Stimulated activated naive CD4-positive, alpha-beta T cell (primary cell): ENCODE results near the gene GRM7.

Experiments
- DNase-seq, 6 experiments: peaks; one replicate each; lab custom pipeline; 2025; lab: John Stamatoyannopoulos, UW

GRM7 gene

DNA sequence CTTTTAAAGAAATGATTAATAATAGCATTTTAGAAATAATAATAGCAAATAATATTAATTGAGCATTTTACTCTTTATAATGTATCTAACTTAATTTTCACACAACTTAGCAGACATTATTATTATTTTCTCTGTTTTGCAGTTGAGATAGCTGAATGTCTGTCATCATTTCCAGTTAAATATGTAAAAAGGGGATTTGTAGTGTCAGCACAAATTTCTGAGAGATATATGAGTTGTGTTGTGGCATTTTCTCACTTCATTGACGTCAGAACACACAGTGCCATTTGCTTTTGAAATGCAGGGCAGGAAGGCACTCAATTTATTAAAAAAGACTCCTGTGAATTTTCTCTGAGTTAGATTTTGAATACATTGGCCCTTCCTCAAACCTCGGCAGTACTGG lies 111.0 kb downstream of the GRM7 start:
- DNase-seq, result no peak

DNA sequence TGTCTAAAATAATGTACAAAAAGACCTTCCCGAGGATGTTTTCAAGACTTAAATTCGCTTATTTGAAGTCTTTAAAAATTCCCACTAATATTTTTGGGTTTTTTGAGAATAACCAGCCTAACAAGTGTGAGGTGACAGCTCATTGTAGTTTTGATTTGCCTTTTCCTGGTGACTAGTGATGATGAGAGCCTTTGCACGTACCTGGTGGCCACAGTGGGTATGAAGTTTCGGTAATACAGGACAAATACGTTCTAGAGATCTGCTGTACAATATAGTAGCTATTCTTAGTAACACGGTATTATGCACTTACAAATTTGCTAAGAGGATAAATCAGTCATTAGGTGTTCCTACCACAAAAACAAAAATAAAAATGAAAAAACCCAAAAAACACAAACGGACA lies 124.9 kb downstream of the GRM7 start:
- no peak for DNase-seq

DNA sequence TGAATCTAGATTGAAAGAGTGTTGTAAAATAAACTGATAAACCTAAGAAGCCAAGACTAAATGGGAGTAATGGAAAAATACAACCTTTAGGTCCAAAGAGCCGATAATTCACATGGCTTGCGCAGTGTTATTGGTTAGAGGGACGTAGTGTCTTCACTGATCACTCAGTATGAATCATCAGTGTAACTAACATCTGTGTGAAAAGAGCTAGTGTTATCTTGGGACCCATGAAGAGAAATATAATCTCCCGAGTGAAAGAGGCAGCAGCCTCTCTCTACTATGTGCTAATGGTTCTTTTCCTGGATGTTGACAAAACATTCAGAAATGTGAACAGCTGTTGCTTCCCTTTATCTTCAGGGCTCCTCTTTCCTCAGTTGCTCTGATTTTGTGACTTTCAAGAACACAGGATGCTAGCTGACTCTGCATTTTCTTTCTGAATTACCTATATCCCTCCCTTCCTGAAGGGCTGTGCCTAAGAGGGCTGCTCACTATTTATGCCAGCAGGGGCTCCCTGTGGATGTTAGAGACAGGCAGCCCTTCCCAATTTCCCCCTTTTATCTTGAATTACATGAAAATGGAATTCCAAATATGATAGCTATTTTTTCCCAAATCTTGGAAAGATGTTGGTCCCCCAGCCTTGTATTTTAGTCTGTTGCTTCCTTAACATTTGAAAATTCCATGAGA lies 128.8 kb downstream of the GRM7 start:
- no peak for DNase-seq

DNA sequence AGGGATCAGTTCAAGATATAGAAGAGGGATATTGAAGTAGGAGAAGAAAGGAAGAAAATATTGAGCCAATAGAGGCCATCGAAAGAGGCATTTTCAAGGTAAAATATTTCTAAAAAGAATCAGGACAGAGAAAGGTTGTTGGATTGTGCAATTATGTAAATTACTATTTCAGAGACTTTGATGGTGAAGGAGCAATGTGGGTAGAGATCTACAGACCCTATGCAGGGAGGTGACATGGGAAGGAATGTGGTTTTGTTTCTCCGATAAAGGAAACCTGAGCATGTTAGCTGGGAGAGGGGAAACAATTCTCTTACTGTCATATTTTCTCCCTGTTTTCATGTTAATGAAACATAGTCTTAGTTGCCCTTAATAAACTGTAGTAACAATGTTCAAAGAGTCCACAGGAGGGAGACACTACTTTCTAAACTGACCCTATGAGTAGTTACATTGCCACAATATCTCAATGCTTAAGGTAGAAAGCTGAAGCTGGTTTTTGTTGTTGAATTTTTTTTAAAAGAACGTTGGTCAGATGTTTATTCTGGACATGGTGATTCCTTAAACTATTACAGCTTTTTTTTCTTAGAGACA lies 133.3 kb downstream of the GRM7 start:
- no peak for DNase-seq

DNA sequence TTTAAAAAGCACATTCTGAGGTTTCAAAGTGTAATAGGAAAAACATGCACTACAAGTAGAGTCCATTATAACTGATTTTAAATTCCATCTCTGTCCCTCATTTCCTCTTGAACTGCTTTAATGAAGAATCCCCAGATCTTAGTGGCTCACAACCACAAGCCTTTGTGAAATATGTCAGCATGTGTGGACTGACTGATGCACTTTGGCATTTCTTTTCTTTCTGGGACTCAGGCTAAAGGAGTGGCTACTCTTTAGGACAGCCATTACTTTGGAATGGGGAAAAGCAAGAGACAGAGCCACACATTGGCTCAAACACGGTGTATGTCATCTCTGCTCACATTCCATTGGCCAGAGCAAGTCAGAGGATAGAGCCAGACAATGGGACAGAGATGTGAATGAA lies 139.6 kb downstream of the GRM7 start:
- no peak for DNase-seq

DNA sequence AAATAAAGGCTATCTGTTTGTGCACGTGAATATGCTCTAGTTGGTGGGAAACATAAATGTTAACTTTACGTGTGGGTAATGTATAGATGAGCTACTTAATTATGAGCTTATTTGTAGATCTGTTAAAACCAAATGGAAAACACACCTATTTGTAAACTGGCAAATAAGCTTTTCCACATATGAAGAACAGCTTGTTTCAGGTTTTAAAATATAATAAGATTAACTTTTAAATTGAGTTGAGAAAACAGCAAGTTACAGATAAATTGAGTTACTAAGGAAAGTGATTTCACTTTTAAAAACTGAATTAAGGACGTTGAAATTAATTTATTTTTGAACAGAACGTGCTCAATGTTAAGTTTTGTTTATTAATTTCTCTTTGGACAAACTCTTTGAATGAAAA lies 140.5 kb downstream of the GRM7 start:
- DNase-seq, result no peak

DNA sequence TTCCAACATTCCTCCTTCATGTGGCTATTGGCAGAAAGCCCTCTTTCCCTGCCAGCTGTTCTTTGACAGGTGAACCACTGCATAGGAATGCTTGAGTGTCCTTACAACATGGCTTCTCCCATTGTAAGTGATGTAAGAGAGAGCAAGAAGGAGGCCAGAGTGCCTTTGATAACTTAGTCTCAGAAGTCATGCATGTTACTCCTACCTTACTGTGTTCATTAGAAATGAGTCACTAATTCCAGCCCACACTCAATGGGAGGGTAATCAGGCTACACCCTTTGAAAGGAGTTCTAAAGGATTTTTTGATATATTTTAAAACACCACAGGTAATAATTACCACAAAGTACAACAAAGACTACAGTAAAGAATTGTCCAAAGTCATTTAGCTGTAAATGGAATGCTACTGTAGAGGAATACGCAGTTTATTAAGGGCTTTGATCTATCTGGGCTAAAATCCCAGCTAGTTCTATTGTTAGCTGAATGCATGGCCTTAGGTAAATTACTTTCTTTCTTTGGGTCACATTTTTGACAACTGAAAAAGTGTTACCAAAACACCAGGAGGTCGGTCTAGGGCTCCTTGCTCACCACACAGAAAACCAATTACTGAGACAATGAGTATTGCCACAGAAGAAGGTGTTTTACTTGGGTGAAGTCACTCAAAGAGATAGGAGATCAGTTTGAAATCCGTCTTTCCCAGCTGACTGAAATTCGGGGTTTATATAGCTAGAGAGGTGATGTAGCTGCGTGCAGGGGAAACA lies 154.9 kb downstream of the GRM7 start:
- DNase-seq, result no peak

DNA sequence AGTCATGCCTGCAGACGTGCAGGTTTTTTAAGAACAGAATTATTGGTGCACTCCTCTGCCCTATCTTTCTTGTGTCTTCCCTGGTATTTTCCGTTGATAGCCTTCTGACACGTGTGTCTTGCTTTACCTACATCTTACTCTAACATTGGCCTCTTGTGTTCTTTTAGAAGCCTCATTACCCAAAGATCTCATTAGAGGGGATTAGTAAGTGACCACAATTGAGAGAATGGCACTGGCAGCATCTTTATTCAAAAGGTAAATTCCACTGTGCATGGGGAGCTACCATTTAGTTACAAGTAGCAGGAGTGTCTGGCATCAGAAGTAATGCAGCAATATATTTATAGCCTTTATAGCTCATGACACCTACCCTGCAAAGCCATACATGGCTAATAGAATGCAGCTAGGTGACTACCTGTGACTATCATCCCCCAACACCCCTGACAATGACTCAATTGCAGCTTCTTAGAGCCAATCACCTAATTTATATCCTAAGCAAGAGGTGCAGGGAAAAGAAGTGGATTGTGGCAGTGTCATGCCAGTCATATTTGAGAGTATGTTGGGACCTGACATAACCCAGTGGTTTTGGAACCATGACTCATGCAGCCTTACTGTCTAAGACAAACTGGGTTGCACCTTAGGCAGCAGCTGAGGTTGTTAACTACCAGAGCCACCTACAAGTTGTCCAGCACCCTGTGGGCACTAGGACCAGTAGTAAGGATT lies 164.8 kb downstream of the GRM7 start:
- no peak for DNase-seq

DNA sequence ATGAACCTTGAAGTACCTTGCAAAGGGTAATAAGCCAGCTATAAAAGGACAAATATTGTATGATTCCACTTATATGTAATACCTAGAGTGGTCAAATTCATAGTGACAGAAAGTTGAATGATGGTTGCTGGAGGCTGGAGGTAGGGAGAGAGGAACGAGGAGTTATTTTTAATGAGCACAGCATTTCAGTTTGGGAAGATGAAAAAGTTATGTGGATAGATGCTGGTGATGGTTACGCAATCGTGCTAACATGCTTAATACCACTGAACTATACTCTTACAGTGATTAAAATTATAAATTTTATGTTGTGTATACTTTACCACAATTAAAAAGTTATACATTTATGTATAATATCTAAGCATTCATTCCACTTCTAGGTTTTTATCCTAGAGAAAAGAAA lies 168.6 kb downstream of the GRM7 start:
- no peak for DNase-seq

DNA sequence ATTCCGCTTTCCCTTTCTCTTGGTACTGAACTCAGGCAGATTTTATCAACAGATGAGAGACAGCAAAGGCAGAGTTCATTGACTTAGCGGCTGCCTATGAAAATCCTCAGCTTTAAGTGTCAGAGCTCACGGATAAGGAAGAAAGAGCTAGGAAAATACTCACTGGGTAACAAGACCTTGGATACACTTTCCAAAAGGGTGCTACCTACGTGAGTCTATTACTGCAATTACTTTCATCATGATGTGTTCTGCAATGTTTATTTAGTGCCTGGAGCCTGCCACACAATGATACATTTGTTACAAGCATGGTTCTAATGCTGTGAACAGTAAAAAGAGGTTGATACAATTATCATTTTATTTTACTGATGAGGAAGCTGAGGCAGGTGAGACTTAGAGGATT lies 177.5 kb downstream of the GRM7 start:
- no peak for DNase-seq

DNA sequence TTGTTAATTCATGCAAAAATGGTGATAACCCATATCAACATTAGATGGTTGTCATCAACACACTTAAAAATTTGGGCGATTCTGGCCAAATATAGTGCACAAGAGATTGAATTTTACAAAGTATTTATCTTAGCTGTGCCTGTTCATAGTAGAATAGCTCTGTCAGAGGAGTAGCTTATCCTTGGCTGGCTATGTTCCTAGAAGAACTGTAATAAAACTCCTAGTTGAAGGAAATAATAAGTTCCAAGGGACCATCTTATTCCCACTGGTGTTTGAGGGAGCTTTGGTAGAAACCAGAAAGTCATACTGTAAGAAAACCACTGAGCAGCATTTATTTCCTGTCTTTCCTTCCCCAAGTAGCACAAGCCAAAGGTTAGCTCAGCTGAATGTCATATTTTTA lies 201.8 kb downstream of the GRM7 start:
- no peak for DNase-seq

DNA sequence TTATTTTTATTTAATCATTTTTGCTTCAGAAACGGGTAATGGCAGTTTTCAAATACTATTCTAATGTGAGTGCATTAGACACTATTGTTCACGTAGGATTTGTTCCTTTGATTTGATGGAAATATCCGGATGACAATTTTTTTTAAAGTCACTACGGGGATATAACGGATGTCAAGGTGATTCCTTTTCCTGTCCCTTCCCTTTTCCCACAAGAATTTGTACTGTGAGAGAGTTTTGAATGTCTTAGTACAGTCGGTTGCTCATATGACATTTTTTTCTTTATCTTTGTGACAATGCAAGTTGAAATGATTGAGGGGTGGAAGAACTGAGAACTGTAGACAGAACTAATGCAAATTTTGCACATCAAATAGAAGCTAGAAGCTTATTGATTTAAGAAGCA lies 209.5 kb downstream of the GRM7 start:
- no peak for DNase-seq

DNA sequence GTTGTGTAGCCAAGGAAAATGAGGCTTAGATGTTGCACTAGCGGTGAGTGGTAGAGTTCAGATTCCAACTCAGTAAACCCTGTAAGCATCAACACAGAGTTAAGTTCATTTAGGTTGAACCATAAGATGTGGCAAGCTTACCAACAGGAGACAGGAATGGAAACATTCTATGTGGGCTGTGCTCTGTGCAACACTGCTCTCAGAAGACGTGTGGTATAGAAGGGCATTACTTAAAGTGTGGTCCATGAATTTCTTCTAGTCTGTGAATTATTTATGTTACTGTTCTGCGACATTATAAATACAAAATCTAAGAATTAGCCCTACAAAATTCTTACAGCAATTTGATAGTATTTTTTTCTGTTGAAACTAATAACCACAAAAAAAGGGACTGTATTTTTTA lies 213.3 kb downstream of the GRM7 start:
- DNase-seq, result no peak

DNA sequence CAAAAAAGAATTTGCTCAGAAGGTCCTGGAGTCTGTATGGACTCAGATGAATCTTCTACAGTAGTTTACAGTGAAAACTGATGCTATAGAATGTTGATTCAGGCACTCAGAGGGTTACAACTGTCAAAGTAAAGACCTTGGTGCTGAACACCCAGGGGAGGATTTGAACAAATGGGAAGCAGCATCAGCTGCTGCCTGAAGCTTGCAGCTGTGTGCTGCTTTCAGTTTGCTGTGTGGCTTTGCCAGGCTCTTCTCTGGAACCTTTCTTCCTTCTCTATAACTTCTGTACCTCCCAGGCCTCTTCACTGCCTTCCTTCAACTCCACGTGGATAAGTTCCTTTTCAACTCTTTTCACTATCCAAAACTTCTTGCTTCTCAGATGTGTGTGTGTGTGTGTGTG lies 214.2 kb downstream of the GRM7 start:
- DNase-seq, result no peak

DNA sequence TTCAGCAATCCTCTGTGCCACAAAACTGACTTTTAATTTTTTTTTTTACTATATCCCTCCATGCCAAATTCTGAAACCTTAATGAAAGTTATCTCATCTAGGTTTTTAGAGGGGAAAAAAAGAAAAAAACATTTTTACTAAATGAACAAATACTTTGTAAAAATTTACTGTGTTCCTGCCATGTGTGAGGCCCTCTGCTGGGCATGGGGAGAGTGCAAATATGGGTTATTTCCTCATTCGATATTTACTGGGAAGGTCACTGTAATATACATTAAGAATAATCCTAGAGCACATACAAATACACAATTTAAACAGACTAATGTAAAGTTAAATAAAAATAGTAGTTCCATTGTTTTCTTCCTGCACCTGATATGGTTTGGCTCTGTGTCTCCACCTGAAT lies 215.0 kb downstream of the GRM7 start:
- DNase-seq, result no peak

DNA sequence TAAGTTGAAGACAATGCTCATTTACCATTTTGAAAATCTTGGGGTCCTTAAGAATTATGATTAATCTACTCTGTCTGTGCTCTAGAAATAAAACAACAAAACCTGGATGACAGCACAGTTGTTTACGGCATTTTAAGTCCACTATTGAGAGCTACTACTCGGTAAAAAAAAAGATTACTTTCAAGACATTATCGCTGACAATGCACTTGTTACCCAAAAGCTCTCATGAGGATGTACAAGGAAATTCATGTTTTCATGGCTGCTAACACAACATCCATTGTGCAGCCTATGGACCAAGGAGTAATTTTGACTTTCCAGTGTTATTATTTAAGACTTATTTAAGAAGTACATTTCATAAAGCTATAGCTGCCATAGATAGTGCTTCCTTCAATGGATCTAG lies 221.3 kb downstream of the GRM7 start:
- DNase-seq, result no peak

DNA sequence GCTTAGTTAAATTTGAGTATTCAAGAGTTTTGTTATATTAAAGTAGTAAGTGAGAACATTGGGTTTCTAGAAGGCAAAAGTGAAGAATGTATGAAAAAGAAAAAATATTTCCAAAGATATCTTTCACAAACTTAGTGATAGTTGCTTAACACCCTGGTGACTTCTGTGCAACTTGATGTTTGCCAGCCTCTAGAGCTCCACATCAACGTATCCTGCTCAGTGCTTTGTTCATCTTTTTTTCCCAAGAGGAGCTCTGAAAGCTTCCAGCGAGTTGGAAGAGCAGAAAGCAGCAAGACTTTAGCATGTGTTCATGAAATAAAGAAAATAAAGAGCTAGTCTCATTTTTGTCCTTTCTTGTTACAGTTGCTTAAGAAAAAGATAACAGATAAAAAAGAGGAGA lies 225.5 kb downstream of the GRM7 start:
- DNase-seq, result no peak

DNA sequence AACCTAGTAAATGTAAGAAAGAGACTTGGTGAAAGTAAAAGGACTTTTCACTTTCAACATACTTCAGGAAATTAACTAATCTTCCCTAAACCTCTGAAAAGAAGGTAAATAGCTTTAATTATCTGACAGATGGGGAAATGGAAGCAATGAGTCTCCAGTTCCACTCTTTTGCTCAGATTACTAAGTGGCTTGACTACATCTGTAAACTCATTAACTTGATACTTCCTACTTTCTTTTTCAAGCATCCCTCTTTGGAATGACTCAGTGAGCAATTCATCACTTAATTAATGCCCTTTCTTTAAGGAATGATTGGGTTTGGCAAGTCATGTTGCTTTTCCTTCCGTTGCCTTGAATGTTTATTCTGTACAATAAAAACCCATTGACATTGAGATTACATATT lies 234.2 kb downstream of the GRM7 start:
- DNase-seq, result no peak

DNA sequence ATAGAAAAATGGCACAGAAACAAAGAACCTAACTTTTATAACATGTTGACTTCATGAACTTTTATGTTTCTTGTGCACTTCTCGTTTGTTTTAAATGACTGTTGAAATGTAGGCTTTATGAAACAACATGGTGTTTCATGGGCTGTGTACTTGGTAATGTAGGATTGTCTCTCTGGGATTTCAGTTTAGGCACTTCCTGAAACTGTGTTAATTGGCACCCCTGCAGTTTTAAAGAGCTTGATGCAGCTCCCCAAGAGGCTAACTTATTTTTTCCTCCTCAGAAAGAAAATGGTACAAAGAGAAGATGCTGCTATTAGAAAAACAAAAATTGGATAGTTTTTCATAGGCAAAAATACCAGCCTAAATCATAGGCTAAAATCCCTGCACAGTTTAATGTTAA lies 239.2 kb downstream of the GRM7 start:
- DNase-seq, result no peak

DNA sequence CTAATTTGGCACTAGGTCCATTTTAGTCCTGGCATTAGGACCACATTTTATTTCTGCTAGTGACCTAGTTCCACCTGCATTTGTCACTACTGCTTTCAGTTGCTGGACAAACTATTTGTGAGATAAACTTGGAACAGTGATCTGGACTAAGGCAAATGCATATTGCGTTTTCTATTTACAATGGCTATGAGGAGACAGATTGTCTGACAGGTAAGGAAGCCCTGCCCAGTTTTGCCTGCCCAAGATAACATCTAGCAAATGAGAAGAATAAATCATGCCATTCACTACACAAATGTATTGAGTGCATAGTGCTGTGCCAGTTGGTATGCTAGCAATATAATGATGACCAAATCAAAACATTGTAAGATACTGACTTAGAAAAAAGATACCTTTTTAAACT lies 245.7 kb downstream of the GRM7 start:
- DNase-seq, result no peak

DNA sequence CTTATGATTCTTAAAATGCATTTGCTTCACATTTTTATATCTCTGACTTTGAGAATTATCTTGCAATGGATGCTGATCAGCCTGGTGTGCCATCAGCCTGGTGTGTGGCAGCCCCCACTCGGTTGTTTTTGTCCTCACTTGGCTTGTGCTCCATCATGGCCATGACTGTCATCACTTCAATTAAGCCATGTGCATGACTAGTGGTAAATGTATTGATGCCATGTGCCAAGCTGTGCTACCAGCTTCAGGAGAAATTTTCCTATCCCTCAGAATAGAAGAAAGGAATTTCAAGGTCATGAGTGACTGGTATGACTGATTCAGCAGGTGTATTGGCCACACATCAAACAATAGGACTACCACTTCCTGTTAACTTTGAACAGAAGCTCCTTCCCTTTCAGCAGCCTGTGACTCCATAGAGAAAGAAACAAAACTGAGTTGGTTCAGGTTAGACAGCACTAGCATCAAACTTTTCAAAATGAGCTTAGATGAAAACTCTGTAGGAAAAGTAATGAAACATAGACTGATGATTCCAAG lies 251.7 kb downstream of the GRM7 start:
- no peak for DNase-seq

DNA sequence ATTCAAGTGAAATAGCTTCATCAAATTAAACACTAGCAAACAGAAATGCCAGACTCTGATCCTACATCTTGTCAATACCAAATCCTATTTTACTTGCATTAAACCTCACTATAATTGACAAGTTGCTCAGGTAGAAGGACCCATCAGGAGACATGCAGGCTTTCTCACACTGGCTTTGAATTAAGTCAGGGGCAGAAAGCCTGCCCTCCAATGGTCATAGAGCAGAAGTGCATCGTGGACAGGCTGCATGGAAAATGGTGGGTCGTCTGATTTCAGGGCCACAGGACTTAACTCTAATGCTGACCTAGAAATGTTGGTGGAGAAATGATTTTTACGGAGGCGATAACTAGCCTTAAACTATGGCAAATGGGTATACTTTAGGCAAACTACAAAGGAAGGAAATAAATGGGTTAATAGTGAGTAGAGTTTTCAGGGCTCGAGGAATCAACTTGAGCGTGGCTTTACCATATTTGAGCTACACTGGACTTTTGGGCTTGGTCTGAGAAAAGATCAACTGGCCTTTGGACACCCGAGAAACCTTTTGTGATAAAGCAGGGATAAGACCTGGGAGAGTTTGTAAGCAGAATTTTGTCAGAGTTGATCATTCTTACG lies 283.9 kb downstream of the GRM7 start:
- no peak for DNase-seq
